Activated CD8-positive, alpha-beta T cell treated with anti-CD3 and anti-CD28 coated beads for 36 hours (primary cell): ENCODE measurements around the gene ADAM19. TPM values are rescaled to one million over a fixed set of nuclear protein-coding genes. Genes with fewer than 3 reads are reported as not detected.
"Not testable (repeated sequence)": the region's sequence is repeated elsewhere in the genome, so short reads cannot be mapped to it uniquely, and the experiment has no call there.

ENCODE experiments used
- ATAC-seq: fragments of 200-7000 bp; cut with Tn5 transposase; one replicate; pipeline ENCODE4 v1.10.0; 2021; ENCODE audit warnings: mild to moderate bottlenecking, moderate library complexity
- CTCF ChIA-PET: fragments of 350-600 bp; sonication (Branson Sonifier 250); formaldehyde crosslinking; loops from one replicate; lab custom pipeline; 2021; ENCODE audit warnings: antibody characterized with exemption; lab: Charles Lee
- POLR2A ChIA-PET: fragments of 350-600 bp; sonication (Branson Sonifier 250); formaldehyde crosslinking; loops from one replicate; lab custom pipeline; 2021; ENCODE audit warnings: antibody characterized with exemption; lab: Charles Lee
- DNase-seq: peaks from one replicate; pipeline ENCODE4 v3.0.0-alpha.2; 2020
- H3K27ac Mint-ChIP-seq: one replicate; pipeline ENCODE4 v1.8.0; 2021; ENCODE audit warnings: mild to moderate bottlenecking, mixed read lengths
- H3K27me3 Mint-ChIP-seq: one replicate; pipeline ENCODE4 v1.8.0; 2021; ENCODE audit warnings: mixed read lengths
- H3K36me3 Mint-ChIP-seq: one replicate; pipeline ENCODE4 v1.8.0; 2021; ENCODE audit warnings: low read depth, mixed read lengths
- H3K4me1 Mint-ChIP-seq: one replicate; pipeline ENCODE4 v1.8.0; 2021; ENCODE audit warnings: low read depth, mixed read lengths
- H3K4me3 Mint-ChIP-seq: one replicate; pipeline ENCODE4 v1.8.0; 2021; ENCODE audit warnings: mild to moderate bottlenecking, moderate library complexity, mixed read lengths
- H3K9me3 Mint-ChIP-seq: one replicate; pipeline ENCODE4 v1.8.0; 2021; ENCODE audit warnings: mixed read lengths
- intact Hi-C: fragments of 100-400 bp; cut with micrococcal nuclease; formaldehyde crosslinking; loops from one replicate; pipeline ENCODE4 v1.10.0; 2022
- total RNA-seq, 2 experiments: library from RNA; stranded (reverse); gene quantifications; one replicate each; pipeline ENCODE4 v1.2.3, GENCODE V29; 2021
- TF ChIP-seq, protein P1 (sequence below): fragments of 200-600 bp; IDR thresholded peaks from one replicate; pipeline ENCODE4 v1.8.0; 2022; ENCODE audit warnings: antibody characterized with exemption, mild to moderate bottlenecking

ADAM19 gene
- total RNA-seq, 2 experiments from 2014 or later: 12.3 to 12.9 TPM

DNA sequence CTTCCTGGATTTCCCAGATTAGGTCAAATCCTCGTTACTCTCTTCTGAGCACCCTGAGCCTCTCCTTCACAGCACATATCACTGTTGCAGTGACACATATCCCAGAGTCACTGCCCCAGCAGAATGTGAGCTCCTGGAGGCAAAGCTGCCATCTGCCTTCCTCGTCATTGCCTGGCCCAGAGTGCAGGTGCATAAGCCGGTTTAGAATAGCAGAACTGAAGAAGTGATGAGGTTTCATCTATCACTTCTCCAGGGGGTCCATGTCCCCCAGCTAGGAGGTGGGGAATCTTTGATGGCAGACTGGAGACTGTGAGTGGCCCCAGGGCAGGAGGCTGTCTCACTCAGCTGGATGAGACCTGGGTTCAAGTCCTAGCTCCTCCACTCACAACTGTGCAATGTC, 89.8 kb downstream of the ADAM19 start:
- no peak overlapping the region for H3K4me3 Mint-ChIP-seq
- H3K27me3 Mint-ChIP-seq: no peaks in the 10 kb centered on the region
- peaks cover 8% of the 10 kb centered on the region for H3K36me3 Mint-ChIP-seq
- ChIA-PET CTCF (interaction anchor here (0.7 to 2.4 kb wide), 8 partner anchors 9 to 257 kb away, joined by 3 to 9 read pairs (median 7); partner anchors contain the start of gene LSM11), POLR2A (interaction anchor here (1.4 kb wide), 1 partner anchor 12 kb away, joined by 4 read pairs; no protein-coding TSS in a partner anchor)
- intact Hi-C loops: no loop called here
- ATAC-seq (no peak), DNase-seq (no peak)
- no peaks in the 10 kb centered on the region for H3K9me3 Mint-ChIP-seq
- peaks cover 10% of the 10 kb centered on the region for H3K4me1 Mint-ChIP-seq
- H3K27ac Mint-ChIP-seq: no peak overlapping the region
- TF ChIP-seq, protein P1, sequence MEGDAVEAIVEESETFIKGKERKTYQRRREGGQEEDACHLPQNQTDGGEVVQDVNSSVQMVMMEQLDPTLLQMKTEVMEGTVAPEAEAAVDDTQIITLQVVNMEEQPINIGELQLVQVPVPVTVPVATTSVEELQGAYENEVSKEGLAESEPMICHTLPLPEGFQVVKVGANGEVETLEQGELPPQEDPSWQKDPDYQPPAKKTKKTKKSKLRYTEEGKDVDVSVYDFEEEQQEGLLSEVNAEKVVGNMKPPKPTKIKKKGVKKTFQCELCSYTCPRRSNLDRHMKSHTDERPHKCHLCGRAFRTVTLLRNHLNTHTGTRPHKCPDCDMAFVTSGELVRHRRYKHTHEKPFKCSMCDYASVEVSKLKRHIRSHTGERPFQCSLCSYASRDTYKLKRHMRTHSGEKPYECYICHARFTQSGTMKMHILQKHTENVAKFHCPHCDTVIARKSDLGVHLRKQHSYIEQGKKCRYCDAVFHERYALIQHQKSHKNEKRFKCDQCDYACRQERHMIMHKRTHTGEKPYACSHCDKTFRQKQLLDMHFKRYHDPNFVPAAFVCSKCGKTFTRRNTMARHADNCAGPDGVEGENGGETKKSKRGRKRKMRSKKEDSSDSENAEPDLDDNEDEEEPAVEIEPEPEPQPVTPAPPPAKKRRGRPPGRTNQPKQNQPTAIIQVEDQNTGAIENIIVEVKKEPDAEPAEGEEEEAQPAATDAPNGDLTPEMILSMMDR: no peak

DNA sequence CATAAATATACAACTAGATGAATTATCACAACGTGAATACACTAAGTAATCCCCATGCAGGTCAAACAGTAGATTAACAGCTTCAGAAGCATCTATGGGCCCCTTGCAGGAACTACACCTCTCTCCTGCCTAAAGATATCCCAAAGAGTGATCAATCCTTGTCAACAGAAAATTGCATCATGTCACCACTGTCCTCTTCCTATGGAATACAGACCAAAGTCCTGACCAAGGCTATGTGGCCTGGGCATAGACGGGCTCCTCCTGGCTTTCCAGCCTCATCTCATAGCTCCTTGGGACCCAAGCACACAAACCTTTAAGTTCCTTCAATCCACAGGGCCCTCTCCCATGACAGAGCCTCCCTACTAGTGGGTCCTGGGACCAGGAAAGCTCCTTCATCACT, 90.2 kb downstream of the ADAM19 start:
- ChIA-PET POLR2A (interaction anchor here (1.4 kb wide), 1 partner anchor 11 kb away, joined by 4 read pairs; no protein-coding TSS in a partner anchor), CTCF (interaction anchor here (0.7 to 2.4 kb wide), 9 partner anchors 9 to 258 kb away, joined by 3 to 9 read pairs (median 7); partner anchors contain the start of gene LSM11)
- Mint-ChIP-seq H3K9me3 (no peaks in the 10 kb centered on the region), H3K4me1 (peaks cover 10% of the 10 kb centered on the region), H3K27ac (no peak overlapping the region), H3K27me3 (no peaks in the 10 kb centered on the region), H3K4me3 (no peak overlapping the region), H3K36me3 (peaks cover 8% of the 10 kb centered on the region)
- intact Hi-C loops: no loop called here
- no peak for DNase-seq
- TF ChIP-seq, protein P1: no peak
- ATAC-seq: no peak

DNA sequence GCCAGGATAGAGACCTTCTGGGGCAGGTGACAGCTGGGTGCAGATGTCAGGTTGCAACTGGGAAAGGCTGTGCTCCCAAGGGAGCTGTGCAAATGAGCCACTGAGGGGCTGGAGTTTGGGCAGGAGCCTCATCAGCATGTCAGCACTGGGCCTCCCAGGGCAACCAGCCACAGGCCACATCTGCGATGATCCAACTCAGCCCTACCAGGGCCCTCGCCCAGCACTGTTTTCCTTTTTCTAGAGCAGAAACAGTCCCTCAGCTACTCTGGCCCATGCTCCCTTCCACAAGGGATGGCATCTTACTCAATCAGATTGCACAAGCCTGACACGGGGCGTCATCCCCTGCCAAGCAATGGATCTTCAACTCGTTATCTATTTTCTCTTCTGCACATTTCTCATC, 90.8 kb downstream of the ADAM19 start:
- H3K36me3 Mint-ChIP-seq: peaks cover 8% of the 10 kb centered on the region

DNA sequence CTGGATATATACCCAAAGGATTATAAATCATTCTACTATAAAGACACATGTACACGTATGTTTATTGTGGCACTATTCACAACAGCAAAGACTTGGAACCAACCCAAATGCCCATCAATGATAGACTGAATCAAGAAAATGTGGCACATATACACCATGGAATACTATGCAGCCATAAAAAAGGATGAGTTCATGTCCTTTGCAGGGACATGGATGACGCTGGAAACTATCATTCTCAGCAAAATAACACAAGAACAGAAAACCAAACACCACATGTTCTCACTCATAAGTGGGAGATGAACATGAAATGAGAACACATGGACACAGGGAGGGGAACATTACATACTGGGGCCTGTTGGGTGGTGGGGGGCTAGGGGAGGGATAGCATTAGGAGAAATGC, 92.9 kb downstream of the ADAM19 start:
- POLR2A ChIA-PET, H3K27me3 Mint-ChIP-seq, H3K4me1 Mint-ChIP-seq, CTCF ChIA-PET, intact Hi-C loops, H3K9me3 Mint-ChIP-seq, ATAC-seq, DNase-seq, H3K27ac Mint-ChIP-seq, H3K36me3 Mint-ChIP-seq, H3K4me3 Mint-ChIP-seq: not testable (repeated sequence)

More for the DNA sequence above, 90.8 kb downstream of the ADAM19 start:
- intact Hi-C loops: no loop called here
- no peak overlapping the region for H3K4me3 Mint-ChIP-seq
- ChIA-PET CTCF (interaction anchor here (1.1 to 2.4 kb wide), 7 partner anchors 8 to 234 kb away, joined by 3 to 9 read pairs (median 7); no protein-coding TSS in a partner anchor), POLR2A (no interaction called here)
- DNase-seq (no peak), ATAC-seq (no peak)
- H3K27ac Mint-ChIP-seq: no peak overlapping the region
- H3K4me1 Mint-ChIP-seq: peaks cover 10% of the 10 kb centered on the region
- H3K9me3 Mint-ChIP-seq: no peaks in the 10 kb centered on the region
- TF ChIP-seq, protein P1: no peak
- no peaks in the 10 kb centered on the region for H3K27me3 Mint-ChIP-seq

DNA sequence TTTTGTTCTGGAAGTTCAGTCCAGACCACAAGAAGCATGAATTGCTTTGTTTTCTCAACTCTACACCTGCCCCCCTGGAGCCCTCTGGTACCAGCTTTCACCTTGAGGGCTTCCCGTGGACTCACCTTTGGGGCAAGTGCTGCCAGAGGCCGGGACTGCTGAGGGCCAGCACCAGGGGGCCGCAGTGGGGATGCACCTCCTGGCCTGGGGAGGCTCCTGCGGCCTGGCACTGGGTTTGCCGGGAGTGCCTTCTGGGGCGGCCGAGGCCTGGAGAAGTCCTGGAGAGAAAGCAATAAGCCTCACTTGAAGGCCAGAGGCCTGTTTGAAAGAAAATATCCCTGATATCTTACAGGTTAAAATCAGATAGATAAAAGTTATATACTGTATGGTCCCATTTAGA, 93.9 kb downstream of the ADAM19 start:
- POLR2A ChIA-PET: no interaction called here
- DNase-seq (no peak), ATAC-seq (no peak)
- Mint-ChIP-seq H3K4me1 (peaks cover 3% of the 10 kb centered on the region), H3K27ac (no peak overlapping the region), H3K9me3 (no peaks in the 10 kb centered on the region), H3K4me3 (no peak overlapping the region), H3K36me3 (peaks cover 5% of the 10 kb centered on the region), H3K27me3 (no peaks in the 10 kb centered on the region)
- intact Hi-C loops: no loop called here
- CTCF ChIA-PET: interaction anchor here (0.9 to 1.7 kb wide), 2 partner anchors 10 to 65 kb away, joined by 3 read pairs; no protein-coding TSS in a partner anchor
- TF ChIP-seq, protein P1: no peak
